Epithelial cell of proximal tubule (primary cell): Measurements from ENCODE around the gene NTM. TPM values are rescaled to one million over a fixed set of nuclear protein-coding genes. Genes with fewer than 3 reads are reported as not detected.

Source experiments
- DNase-seq: peaks from one replicate; pipeline ENCODE4 v3.0.0-alpha.2; 2011; ENCODE audit warnings: low read depth
- H3K4me3 ChIP-seq: 2 replicates; pipeline ENCODE4 v1.5.1; 2011; ENCODE audit warnings: low read depth, mild to moderate bottlenecking, low read length
- CTCF ChIP-seq: conservative IDR thresholded peaks from 2 replicates; pipeline ENCODE4 v1.5.1; 2012; ENCODE audit warnings: low read depth, mild to moderate bottlenecking, low read length
- total RNA-seq: library from RNA; depleted of rRNA; stranded (reverse); fragments of >200 nt; gene quantifications from 2 replicates; pipeline ENCODE4 v1.2.3, GENCODE V29; 2015

NTM gene
- total RNA-seq, 1 donor from 2014 or later, result 5.3 TPM

- no peak for DNase-seq
- H3K4me3 ChIP-seq, result no peak overlapping the region
- TF ChIP-seq CTCF, result no peak
These were observed 484.0 kb downstream of the NTM start for GRCh38 chr11:131854391-131854790.

- no peak for TF ChIP-seq CTCF
- H3K4me3 ChIP-seq, result no peak overlapping the region
- DNase-seq, result no peak
These were observed 484.9 kb downstream of the NTM start for GRCh38 chr11:131855320-131855719.

- no peak overlapping the region for H3K4me3 ChIP-seq
- TF ChIP-seq CTCF, result no peak
- DNase-seq, result no peak
These were observed 486.8 kb downstream of the NTM start for GRCh38 chr11:131857246-131857645.

- no peak for TF ChIP-seq CTCF
- no peak for DNase-seq
- H3K4me3 ChIP-seq, result no peak overlapping the region
These were observed 488.1 kb downstream of the NTM start for GRCh38 chr11:131858505-131858904.

GRCh38 chr11:131859538-131860210 is 489.3 kb downstream of the NTM start:
- TF ChIP-seq CTCF, result no peak
- no peak overlapping the region for H3K4me3 ChIP-seq
- no peak for DNase-seq

GRCh38 chr11:131864228-131864627 is 493.8 kb downstream of the NTM start:
- H3K4me3 ChIP-seq, result no peak overlapping the region
- DNase-seq, result no peak
- no peak for TF ChIP-seq CTCF

- no peak for TF ChIP-seq CTCF
- no peak for DNase-seq
- no peak overlapping the region for H3K4me3 ChIP-seq
These were observed 495.4 kb downstream of the NTM start for GRCh38 chr11:131865860-131866259.
